GM23248 (cell line): ENCODE data around the gene ATP2A3. TPM values are rescaled to one million over a fixed set of nuclear protein-coding genes. Genes with fewer than 3 reads are reported as not detected.

Experiments
- DNase-seq: peaks from one replicate; pipeline ENCODE4 v3.0.0-alpha.2; 2015
- H2AFZ ChIP-seq: fragments of 200-600 bp; sonication (generic); 2 replicates; pipeline ENCODE4 v1.6.1; 2016; ENCODE audit warnings: antibody characterized with exemption
- H3F3A ChIP-seq: fragments of 200-600 bp; sonication (generic); 2 replicates; pipeline ENCODE4 v1.6.1; 2016; ENCODE audit warnings: mild to moderate bottlenecking, antibody characterized with exemption, mixed run types; ENCODE audit not compliant: insufficient read depth
- H3K27ac ChIP-seq: fragments of 200-600 bp; sonication (generic); 2 replicates; pipeline ENCODE4 v1.5.1; 2016; ENCODE audit warnings: mild to moderate bottlenecking
- H3K27me3 ChIP-seq: fragments of 200-600 bp; sonication (generic); replicated peaks from 2 replicates; pipeline ENCODE4 v1.6.1; 2016; ENCODE audit warnings: mild to moderate bottlenecking; ENCODE audit not compliant: insufficient read depth
- H3K36me3 ChIP-seq: fragments of 200-600 bp; sonication (generic); 2 replicates; pipeline ENCODE4 v1.6.1; 2016; ENCODE audit warnings: low read depth, mild to moderate bottlenecking
- H3K4me1 ChIP-seq: fragments of 200-600 bp; sonication (generic); 2 replicates; pipeline ENCODE4 v1.6.1; 2016; ENCODE audit warnings: mild to moderate bottlenecking; ENCODE audit not compliant: insufficient read depth
- H3K4me2 ChIP-seq: fragments of 200-600 bp; sonication (generic); one replicate; pipeline ENCODE4 v1.6.1; 2016; ENCODE audit warnings: mild to moderate bottlenecking; ENCODE audit not compliant: unreplicated experiment
- H3K4me3 ChIP-seq: fragments of 200-600 bp; sonication (generic); 2 replicates; pipeline ENCODE4 v1.5.1; 2016; ENCODE audit warnings: mild to moderate bottlenecking
- H3K79me2 ChIP-seq: fragments of 200-600 bp; sonication (generic); 2 replicates; pipeline ENCODE4 v1.6.1; 2016; ENCODE audit warnings: mild to moderate bottlenecking; ENCODE audit not compliant: insufficient read depth
- H3K9ac ChIP-seq: fragments of 200-600 bp; sonication (generic); 2 replicates; pipeline ENCODE4 v1.6.1; 2016; ENCODE audit warnings: mild to moderate bottlenecking
- H3K9me2 ChIP-seq: fragments of 200-600 bp; sonication (generic); 2 replicates; pipeline ENCODE4 v1.6.1; 2016; ENCODE audit warnings: mixed run types, mild to moderate bottlenecking, moderate library complexity; ENCODE audit not compliant: insufficient read depth
- H3K9me3 ChIP-seq: fragments of 200-600 bp; sonication (generic); one replicate; pipeline ENCODE4 v1.6.1; 2017; ENCODE audit warnings: low read depth
- H4K20me1 ChIP-seq: fragments of 200-600 bp; sonication (generic); 2 replicates; pipeline ENCODE4 v1.6.0; 2016; ENCODE audit not compliant: insufficient read depth
- EZH2 ChIP-seq: fragments of 200-600 bp; sonication (generic); IDR thresholded peaks from 2 replicates; pipeline ENCODE4 v1.6.1; 2018; ENCODE audit warnings: antibody characterized with exemption, mild to moderate bottlenecking; ENCODE audit not compliant: insufficient read depth, poor library complexity, severe bottlenecking
- EZH2phosphoT487 ChIP-seq: fragments of 200-600 bp; sonication (generic); IDR thresholded peaks from 2 replicates; pipeline ENCODE4 v1.6.1; 2018; ENCODE audit warnings: antibody characterized with exemption, moderate library complexity, mild to moderate bottlenecking, low read depth; ENCODE audit not compliant: insufficient read depth
- WGBS, 2 experiments: methylation state at CpG; one replicate each; pipeline ENCODE4 v1.1.6; 2015 to 2017; ENCODE audit warnings: low lambda C conversion rate in 2 of 2, low coverage in 1 of 2; ENCODE audit errors: missing lambda C conversion rate in 2 of 2; 5-methylcytosine and 5-hydroxymethylcytosine counted together
- in situ Hi-C: fragments of 300-500 bp; cut with MboI; formaldehyde crosslinking; loops from 2 replicates; pipeline ENCODE4 v1.15.0; 2020
- polyA plus RNA-seq: library from polyadenylated mRNA; unstranded; fragments of >200 nt; fragmentation: Nextera tagmentation; extraction: Ambion mirVana; gene quantifications from 2 replicates; pipeline ENCODE4 v1.2.1, GENCODE V29; 2016
- total RNA-seq: library from RNA; depleted of rRNA; stranded (reverse); fragments of >200 nt; shearing (Covaris generic); gene quantifications from 2 replicates; pipeline ENCODE4 v1.2.3, GENCODE V29; 2014

ATP2A3 gene
- total and polyA plus RNA-seq, 2 experiments from 2014 or later: 0.81 to 0.86 TPM

DNA sequence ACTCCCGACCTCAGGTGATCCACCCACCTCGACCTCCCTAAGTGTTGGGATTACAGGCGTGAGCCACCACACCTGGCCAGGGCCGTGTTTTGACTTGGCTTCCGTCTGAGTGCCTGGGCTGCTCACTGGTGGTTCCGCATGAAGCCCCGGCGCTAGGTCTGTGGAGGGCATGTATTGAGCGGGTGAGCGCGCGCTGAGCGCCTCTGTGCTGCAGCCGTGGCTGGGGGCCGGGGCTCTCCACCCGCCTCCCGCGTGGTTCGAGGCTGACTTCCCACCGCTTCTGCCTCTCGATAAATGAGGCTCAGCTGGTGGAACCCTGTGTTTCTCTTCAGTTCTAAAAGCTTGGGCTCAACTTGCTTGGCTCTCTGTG, 38.9 kb upstream of the ATP2A3 start:
- DNase-seq: no peak
- Histone ChIP-seq H3K9me2 (no peaks in the 10 kb centered on the region), H3K4me2 (no peak overlapping the region), H3K36me3 (no peaks in the 10 kb centered on the region), H2AFZ (no peak overlapping the region), H3K27me3 (no peaks in the 10 kb centered on the region), H3K4me3 (no peak overlapping the region), H3F3A (no peaks in the 10 kb centered on the region; the same call in 1 of the 2 replicates), H3K9ac (no peak overlapping the region), H4K20me1 (no peaks in the 10 kb centered on the region), H3K79me2 (no peaks in the 10 kb centered on the region), H3K9me3 (no peaks in the 10 kb centered on the region), H3K4me1 (peaks cover 7% of the 10 kb centered on the region), H3K27ac (no peak overlapping the region)
- in situ Hi-C loops: loop anchor here (10.0 kb wide), 1 partner anchor 88 kb away; the partner anchor contains the start of gene P2RX1
- WGBS, 2 experiments: 77 to 82% methylated on average over 20 to 21 of the region's 21 CpGs
- TF ChIP-seq EZH2phosphoT487 (no peak), EZH2 (no peak)

- no peaks in the 10 kb centered on the region for H3K9me3 ChIP-seq
- no peaks in the 10 kb centered on the region for H3K36me3 ChIP-seq
- no peaks in the 10 kb centered on the region for H3K79me2 ChIP-seq
- in situ Hi-C loops: loop anchor here (10.0 kb wide), 1 partner anchor 86 kb away; the partner anchor contains the start of gene P2RX1
- H3K27me3 ChIP-seq: 0 out of 2 replicates have a peak, but pooled peaks cover 3% of the 10 kb centered on the region
- H3K9ac ChIP-seq: no peak overlapping the region
- no peaks in the 10 kb centered on the region for H3K9me2 ChIP-seq
- H3K4me2 ChIP-seq: no peak overlapping the region
- no peak for DNase-seq
- no peaks in the 10 kb centered on the region for H4K20me1 ChIP-seq
- no peaks in the 10 kb centered on the region; the same call in 1 of the 2 replicates for H3F3A ChIP-seq
- TF ChIP-seq EZH2phosphoT487 (no peak), EZH2 (no peak)
- no peak overlapping the region for H3K4me3 ChIP-seq
- no peak overlapping the region for H2AFZ ChIP-seq
- 71 to 74% methylated on average over 13 of the region's 13 CpGs for WGBS, 2 experiments
- no peak overlapping the region for H3K27ac ChIP-seq
- H3K4me1 ChIP-seq: peaks cover 7% of the 10 kb centered on the region
Measured at GRCh38 chr17:4001048-4001590, 36.9 kb upstream of the ATP2A3 start.

DNA sequence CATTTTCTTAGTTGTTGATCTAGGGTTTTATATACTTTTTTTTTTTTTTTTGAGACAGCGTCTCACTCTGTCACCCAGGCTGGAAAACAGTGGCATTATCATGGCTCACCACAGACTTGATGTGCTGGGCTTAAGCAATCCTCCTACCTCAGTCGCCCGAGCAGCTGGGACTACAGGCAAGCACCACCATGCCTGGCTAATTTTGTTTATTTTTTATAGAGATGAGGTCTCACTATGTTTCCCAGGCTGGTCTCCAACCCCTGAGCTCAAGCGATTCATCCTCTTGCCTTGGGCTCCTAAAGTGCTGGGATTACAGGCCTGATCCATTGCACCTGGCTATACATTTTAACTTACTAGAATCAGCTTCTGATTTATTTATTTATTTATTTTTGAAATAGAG, 34.2 kb upstream of the ATP2A3 start:
- Histone ChIP-seq H2AFZ (no peak overlapping the region), H3K9me2 (no peaks in the 10 kb centered on the region), H3K9me3 (no peaks in the 10 kb centered on the region), H3K4me3 (no peak overlapping the region), H3K79me2 (no peaks in the 10 kb centered on the region), H3K36me3 (no peaks in the 10 kb centered on the region), H3K4me2 (no peak overlapping the region), H3F3A (no peaks in the 10 kb centered on the region; the same call in 1 of the 2 replicates), H3K9ac (no peak overlapping the region), H3K27me3 (0 out of 2 replicates have a peak, but pooled peaks cover 3% of the 10 kb centered on the region), H3K27ac (no peak overlapping the region), H4K20me1 (no peaks in the 10 kb centered on the region), H3K4me1 (peaks cover 7% of the 10 kb centered on the region)
- in situ Hi-C loops: no loop called here
- no peak for DNase-seq
- TF ChIP-seq EZH2phosphoT487: no peak
- TF ChIP-seq EZH2: no peak
- WGBS, 2 experiments: 93 to 99% methylated on average over 4 of the region's 4 CpGs

- in situ Hi-C loops: no loop called here
- H3K9ac ChIP-seq: no peak overlapping the region
- no peak overlapping the region for H2AFZ ChIP-seq
- H3K9me3 ChIP-seq: no peaks in the 10 kb centered on the region
- WGBS, 2 experiments: 3 to 13% methylated on average over 1 of the region's 1 CpG
- H4K20me1 ChIP-seq: no peaks in the 10 kb centered on the region
- peaks cover 3% of the 10 kb centered on the region; the same call in 1 of the 2 replicates for H3K27me3 ChIP-seq
- no peak overlapping the region for H3K4me3 ChIP-seq
- TF ChIP-seq EZH2: no peak
- TF ChIP-seq EZH2phosphoT487: no peak
- no peaks in the 10 kb centered on the region for H3F3A ChIP-seq
- no peak overlapping the region for H3K4me2 ChIP-seq
- no peaks in the 10 kb centered on the region for H3K36me3 ChIP-seq
- H3K4me1 ChIP-seq: no peaks in the 10 kb centered on the region
- DNase-seq: no peak
- no peak overlapping the region for H3K27ac ChIP-seq
- no peaks in the 10 kb centered on the region for H3K9me2 ChIP-seq
- no peaks in the 10 kb centered on the region for H3K79me2 ChIP-seq
Measured at GRCh38 chr17:3995067-3995466, 30.8 kb upstream of the ATP2A3 start.

GRCh38 chr17:3994221-3994576, 30.0 kb upstream of the ATP2A3 start:
- Histone ChIP-seq H3K36me3 (no peaks in the 10 kb centered on the region), H3K27ac (no peak overlapping the region)
- WGBS, 2 experiments: 16 to 36% methylated on average over 1 of the region's 1 CpG

More at GRCh38 chr17:3994221-3994576, 30.0 kb upstream of the ATP2A3 start:
- no peak overlapping the region for H3K4me2 ChIP-seq
- H3K9me2 ChIP-seq: no peaks in the 10 kb centered on the region
- H3K9me3 ChIP-seq: no peaks in the 10 kb centered on the region
- H3K9ac ChIP-seq: no peak overlapping the region
- no peaks in the 10 kb centered on the region for H4K20me1 ChIP-seq
- no peaks in the 10 kb centered on the region for H3K79me2 ChIP-seq
- in situ Hi-C loops: no loop called here
- H3K4me3 ChIP-seq: no peak overlapping the region
- H3K27me3 ChIP-seq: peaks cover 3% of the 10 kb centered on the region; the same call in 1 of the 2 replicates
- TF ChIP-seq EZH2: no peak
- TF ChIP-seq EZH2phosphoT487: no peak
- no peak overlapping the region for H2AFZ ChIP-seq
- no peak for DNase-seq
- no peaks in the 10 kb centered on the region for H3F3A ChIP-seq
- H3K4me1 ChIP-seq: no peaks in the 10 kb centered on the region
